GM19455 (cell line): Measurements from ENCODE around the gene PALD1.

Experiments used
- ATAC-seq: cut with Tn5 transposase; IDR thresholded peaks from one replicate; pipeline ENCODE4 v1.9.1; 2021; ENCODE audit not compliant: unreplicated experiment

Gene PALD1

DNA sequence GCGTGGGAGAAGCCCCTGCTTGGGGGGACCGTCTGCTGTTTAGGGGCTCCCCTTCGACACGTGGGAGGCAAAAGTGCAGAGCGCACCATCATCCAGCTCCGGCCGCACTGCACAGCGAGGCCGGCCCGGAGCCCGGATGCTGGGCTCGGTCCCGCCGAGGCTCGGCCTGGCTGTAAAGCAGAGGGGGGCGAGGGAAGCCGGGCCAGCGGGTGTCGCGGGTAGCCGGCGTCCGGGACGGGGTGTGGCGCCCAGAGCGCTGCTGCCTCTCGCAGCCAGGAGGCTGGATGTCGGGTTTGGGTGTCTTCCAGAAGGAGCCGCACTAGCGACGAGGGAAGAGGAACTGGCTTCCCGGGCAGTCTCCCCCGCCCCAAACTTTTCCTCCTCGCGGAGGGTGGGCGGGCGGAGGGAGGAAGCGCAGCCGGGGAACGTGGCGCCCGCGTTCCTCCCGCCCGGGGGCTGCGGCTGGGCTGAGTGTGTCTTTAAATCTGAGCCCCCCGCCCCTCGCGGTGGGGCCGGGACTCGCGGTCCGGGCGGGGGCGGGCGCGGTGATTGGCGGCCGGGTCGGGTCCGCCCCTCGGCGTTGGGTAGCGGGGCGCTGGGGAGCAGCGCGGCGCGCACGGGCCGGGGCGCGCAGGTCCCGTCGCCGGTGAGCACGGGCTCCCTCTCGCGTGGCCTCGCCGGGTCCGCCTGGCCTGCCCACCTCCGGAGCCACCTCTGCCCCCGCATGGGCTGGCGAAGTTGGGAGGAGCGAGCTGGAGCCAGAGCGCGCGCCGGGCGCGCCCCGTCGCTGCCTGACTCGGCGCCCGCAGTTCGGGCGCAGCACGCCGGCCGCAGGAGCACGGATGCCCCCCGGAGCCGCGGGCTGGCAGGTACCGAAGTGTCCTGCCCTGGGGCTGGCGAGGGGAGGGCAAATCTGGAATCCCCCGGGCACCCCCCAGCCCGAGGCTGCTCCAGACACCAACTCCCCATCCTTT, at the start of gene PALD1:
Gene PALD1 (plus strand): TSS at position 577 of the 974 bp plus-strand sequence. CDS start 47,185 bp downstream, outside the sequence.
- no peak for ATAC-seq

DNA sequence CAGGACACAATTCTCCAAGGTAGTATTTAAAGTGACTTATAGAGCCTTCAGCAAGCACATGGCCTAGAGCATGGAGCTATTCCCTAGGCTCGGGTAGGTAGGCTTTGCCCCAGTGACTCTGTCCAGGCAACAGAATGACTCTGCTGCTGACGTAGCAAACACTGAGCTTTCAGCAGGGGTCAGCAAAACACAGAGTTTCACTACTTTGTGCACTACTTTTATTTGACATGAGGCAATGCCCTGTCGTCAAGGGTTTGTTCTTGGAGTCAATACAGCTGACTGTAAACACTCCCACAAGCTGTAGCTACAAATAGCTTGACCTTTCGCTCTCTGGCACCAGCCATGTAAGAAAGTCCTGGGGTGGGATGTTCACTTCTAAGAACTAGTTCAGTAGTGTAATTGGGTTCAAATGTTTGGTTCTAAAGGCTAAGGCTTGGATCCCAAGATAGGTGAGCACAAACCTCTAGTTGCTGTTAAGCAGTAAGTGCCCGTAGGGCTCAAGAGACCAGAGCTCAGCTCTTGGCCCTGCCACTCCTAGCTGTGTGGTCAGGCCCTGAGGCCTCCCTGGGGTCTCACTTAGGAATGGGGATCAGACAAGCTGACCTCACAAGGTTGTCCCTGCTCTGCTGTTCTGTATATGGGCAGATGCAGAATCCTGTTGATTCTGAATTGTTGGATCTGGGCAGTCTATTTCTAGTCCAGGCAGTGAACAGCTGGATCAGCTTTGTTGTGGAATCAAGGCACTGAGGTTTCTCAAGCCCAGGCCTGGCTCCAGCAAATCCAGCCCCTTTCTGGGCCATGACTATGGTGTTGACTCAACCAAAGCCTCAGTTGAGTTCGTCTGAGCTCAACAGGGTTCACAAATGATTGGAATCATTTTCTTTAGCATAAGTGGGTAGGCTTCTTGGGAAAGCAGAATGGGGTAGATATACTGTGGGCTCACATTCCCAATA, 47.8 kb upstream of the PALD1 start:
- ATAC-seq = no peak

DNA sequence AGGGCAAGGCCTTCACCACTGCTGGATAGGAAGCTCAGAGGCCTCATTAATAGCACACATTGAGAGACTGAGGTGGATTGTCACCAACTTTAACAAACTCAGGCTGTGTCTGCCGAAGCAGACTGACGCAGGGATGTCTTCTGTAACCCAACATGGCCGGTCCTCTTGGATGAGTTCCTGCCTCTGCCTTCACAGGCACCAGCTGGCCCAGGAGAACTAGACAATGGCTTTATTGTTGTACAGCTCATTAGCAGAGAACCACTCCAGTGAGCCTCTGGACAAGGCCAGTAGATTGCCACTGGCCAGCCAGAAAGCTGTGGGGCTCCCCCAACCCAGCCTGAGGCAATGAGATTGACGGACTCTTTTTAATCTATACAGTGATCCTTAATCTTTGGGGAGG, 46.5 kb upstream of the PALD1 start:
- no peak for ATAC-seq

DNA sequence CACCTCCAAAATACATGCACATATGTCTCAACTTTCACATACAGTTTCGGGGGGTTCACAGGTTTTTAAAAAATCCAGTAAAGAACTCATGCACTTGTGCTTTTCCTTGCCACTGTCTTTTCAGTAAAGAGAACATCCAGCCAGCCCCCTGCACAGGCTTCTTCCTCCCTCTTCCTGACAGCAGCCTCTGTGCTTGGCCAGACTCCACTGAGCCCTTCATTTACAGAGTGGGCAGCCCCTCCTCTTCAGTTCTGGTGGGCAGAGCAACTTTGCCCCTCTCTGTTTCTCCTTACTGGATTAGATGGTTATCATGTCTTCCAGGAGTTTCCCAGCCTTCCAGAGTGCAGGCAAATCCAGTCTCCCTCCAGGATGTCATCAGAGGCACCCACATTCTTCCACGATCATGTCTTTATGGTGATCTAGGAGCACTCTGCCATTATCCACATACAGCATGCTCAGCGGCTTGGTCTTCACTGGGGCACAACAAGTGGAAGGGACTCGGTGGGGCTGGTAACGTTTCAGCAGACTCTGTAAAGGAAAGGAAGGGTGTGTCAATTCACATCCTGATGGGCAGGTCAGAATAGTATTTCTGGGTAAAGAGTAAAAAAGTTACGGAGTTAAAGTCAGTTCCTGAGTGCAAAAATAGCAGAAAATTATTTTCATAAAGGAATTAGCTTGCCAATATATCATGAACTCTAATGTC, 45.9 kb upstream of the PALD1 start:
- no peak for ATAC-seq

DNA sequence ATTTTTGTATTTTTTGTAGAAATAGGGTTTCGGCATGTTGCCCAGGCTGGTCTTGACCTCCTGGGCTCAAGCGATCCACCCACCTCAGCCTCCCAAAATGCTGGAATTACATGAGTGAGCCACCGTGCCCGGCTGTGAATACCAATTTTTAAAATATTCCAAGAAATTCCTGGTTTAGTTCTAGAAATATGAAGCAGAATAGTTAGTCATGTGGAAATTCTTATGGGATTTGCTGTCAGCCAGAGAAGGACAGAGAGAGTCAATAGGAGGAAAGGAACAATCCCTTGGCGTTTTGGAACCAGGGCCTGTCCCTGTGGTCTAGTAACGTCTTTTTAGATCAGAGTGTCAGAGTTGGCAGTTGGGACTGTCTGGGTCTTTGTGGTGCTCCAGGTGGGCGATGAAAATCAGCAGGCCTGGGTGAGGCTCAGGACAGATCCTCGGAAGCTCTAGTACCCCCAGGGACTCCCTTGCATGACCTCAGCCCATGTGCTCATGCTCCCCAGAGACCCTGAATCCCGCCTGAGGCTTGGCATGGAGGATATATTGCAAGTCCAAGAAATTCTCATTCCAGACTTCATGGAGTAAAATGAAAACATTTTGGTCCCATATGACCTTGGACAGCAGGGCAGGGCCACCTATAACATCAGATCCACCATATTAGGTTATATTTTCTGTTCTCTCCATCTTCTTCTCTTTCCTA, 44.8 kb upstream of the PALD1 start:
- ATAC-seq = no peak

DNA sequence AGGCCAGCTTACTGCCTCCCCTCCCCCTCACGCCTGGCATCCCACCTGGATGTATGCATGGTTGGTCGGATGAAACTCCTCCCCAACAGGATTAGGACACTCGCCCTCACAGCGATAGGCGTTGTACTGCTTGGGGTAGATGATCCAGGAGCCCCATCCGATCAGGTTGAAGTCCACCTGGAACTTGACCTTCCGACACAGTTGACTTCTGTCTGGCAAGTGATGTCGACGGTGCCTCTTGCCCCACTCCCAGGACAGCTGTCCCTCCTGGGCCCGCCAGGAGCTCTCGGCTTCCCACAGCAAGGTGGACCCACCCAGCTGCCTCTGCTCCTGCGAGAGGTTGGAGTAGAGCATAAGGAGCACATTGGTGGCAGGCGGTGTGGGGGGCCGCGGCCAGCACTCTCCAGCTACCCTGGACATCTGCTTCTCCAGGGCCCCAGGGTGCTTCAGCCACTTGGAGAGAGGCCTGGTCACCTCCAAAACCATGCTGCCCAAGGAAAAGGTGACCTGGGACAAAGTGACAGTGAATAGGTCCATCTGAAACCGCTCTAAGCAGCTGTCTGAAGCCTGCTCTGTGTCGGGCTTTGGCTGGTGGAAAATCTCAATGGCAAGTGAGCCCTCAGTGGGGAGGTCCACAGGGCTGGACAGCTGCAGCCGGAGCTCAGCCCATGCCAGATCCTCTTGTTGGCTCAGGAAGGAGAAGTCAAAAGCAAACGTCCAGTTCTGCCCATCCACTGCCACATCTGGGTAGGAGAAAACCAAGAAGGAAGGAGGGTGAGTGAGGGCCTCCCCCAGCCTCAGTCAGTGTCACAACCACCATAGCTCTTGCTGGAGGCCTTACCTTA, 43.1 kb upstream of the PALD1 start:
- ATAC-seq = no peak

DNA sequence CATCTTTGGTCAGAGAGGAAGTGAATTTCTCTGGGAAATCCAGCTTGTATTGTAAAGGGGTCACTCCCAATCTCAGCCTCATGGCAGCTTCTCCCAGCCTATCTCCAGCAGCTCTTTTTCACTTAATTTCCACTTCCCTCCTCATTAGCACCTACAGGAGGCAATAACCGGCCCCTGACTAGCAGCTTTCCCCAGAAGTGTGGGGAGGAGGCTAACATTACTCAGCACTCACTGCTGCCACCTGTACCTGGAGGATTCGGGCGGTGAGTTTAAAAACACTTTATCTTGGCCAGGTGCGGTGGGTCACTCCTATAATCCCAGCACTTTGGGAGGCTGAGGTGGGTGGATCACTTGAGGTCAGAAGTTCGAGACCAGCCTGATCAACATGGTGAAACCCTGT, 40.8 kb upstream of the PALD1 start:
- no peak for ATAC-seq

DNA sequence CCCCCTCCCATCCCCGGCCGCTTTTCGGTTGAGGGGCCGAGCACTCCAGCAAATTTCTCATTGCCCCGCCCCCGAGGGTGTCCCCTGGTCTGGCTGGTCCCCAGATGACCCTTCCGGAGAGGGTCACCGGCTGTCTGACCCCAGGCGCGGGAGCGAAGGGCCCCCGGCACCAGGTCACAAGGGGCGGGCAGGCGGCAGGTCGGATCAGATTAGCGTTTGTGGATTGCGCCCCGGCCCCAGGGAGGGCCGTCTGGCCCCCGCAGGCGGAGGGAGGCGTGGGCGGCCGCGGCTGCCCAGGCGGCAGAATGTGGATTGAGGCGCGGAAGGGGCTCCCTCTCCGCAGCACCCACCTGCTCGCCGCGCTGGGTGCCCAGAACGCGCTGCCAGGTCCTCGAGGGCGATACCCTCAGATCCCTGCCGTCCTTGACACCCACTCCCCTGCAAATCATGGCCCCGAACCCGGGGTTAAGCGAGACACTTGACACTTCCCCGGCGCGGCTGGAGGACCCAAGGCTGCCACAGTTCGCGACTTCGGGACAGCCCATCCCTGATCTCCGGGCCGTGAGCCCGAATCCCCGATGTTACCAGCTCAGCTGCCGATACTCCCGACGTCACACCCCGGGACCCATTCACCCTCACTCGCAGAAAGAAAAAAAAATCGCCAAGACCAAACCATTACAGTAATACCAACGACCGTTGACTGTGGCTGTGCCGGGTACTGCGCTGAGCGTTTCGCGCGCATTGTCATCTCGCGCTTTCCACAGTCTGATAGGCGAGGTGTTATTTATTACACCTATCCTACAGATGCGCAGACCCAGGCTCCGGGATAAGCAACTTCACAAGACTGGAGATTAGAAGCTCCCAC, 38.0 kb upstream of the PALD1 start:
- no peak for ATAC-seq

DNA sequence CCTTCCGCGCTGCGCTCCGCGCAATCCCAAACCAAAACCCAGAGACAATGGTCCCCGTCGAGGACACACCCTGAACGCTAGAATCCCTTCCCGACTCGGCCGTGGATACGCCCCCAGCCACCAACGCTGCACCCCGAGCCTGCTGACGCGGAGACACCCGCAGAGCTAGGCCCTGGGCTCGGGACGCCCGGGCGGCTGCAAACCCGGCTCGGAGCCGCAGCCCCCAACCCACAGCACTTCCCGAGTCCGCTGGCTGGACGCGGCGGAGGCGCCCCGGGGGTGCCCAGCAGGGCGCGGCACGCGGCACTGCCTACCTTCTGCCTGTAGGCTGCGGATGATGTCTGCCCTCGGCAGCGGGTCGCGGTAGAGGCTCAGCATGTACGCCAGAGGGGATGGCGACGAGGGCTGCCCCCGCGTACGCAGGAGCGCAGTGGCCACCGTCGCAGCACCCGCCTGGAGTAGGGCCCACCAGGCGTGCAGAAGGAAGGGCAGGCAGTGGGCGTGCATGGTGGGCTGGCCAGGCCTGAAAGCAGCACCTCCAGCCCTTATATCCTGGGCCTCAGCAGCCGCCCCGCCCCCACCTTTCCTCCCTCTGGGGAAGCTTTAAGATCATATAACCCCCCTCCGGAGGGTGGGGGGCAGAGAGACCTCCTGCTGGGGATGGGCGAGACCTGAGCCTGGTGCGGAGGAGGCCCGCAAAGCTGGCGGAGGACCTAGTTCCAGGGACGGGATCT, 37.2 kb upstream of the PALD1 start, which contains the start of gene NODAL:
Gene NODAL (minus strand): TSS at position 521 of the 734 bp plus-strand sequence. CDS start 14 bp downstream, at position 507.
- no peak for ATAC-seq

DNA sequence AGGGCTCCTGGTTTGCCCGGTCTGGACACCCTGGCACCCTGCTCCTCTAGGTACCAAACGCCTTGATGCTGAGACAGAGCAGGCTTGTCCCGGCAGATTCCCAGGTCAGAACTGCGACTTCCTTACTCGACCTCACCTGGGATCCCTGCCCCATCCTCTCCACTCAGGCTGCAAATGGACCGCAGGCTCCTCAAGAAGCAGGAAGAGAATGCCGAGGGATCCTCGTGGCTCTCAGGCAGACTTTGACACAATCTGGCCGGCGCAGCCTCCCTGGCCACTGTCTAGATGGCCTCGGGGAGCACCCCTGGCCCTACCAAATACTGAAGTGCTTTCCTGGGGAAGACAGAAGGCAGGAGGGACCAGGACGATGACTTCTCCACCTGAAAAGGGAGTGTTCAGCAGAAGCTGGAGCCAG, 36.7 kb upstream of the PALD1 start:
- ATAC-seq = no peak

DNA sequence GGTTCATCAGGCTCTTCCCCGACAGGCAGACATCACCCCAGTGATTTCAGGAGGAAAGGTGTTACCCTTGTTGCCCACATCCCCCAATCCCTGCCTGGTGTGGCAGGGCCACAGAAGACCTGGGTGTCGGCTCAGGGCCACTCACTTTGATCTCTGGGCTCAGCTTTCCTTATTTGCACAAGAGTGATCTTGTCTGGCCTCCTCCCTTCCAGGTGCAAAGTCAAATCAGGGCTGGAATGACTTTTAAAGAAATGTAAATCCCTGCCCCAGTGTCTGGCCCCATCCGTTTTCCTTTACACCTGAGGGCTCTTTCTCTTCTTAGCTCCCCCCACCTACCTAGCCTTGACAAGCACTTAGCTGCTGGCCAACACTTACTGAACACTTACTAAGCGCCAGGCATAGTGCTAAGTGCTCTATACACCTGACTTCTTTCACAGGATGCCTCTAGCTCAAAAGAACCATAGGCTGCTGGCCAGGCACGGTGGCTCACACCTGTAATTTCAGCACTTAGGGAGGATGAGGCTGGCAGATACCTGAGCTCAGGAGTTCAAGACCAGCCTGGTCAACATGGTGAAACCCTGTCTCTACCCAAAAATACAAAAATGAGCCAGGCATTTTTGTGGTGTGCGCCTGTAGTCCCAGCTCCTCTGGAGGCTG, 36.1 kb upstream of the PALD1 start:
- no peak for ATAC-seq

DNA sequence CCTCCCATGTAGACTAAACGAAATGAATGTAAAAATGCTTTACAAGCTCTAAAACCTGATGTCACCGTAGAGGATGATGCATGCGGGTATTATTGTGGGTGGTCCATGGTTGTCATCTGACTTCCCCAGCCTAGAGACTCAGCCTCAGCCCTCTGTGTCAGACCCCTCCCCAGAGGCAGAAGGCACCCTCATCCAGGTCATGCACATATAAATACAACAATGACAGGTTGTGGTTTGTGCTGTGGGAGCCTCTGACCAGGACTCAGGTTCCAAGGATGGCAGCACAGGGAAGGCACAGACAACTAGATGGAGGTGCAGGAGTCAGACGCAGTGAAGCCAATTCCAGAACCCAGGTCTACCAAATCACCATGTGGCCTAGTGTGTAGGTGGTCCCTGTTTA, 33.8 kb upstream of the PALD1 start:
- ATAC-seq = no peak

DNA sequence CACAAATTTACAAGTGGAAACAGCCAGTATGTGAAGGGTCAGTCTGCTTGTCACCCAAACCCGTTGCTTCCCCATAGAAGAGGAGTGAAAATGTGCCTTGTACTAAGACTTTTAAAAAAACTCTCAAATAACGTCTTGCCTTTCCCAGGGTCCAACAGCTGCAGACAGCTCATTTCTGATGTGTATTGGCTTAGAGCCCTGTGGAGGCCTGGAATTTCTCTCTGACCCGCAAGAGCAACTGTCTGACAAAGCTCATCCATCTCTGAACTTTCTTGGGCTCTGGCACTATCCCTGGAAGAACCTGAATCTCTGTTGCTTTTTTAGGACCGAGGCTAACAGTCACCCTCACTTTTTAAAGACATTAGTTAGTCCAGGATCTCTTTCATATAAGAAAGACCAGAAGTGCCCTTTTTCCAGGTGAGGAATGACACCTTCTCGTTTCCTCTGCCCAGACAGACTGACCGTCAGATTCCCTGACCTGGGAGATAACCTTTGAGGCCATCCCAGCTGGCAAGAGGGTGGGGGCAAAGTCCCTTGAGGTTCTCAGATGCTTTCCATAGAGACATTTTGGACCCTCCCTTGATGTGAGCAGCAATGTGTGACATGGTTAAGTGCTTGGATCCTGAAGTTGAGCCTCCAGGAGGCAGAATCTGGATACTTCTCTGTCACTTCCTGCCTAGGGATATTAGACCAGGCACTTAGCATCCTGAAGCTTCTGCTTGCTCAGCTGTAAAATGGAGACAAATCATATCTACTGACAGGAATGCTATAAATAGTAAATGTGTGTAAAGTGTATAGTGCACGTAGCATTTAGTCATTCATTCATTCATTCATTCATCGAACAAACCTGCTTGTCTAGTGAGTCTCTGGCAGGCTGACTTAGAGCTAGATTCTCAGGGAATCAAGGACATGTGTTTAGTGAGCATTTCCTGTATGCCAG, 32.6 kb upstream of the PALD1 start:
- no peak for ATAC-seq

DNA sequence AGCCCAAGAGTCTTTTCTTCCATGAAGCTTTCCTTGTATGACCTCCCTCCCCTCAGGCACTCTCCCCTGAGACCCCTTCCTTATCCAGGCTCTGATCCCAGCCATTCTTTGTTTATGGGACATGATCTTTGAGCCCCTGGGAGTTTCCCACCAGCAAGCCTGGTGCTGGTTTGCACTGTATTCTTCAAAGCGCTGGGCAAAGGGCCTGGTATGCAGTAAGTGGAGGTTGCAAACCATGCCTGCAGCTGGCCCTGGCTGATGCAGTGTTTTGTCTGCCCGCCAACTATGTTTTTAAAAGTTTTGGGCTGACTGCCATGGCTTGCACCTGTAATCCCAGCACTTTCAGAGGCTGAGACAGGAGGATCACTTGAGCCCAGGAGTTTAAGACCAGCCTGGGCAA, 30.3 kb upstream of the PALD1 start:
- ATAC-seq = no peak

DNA sequence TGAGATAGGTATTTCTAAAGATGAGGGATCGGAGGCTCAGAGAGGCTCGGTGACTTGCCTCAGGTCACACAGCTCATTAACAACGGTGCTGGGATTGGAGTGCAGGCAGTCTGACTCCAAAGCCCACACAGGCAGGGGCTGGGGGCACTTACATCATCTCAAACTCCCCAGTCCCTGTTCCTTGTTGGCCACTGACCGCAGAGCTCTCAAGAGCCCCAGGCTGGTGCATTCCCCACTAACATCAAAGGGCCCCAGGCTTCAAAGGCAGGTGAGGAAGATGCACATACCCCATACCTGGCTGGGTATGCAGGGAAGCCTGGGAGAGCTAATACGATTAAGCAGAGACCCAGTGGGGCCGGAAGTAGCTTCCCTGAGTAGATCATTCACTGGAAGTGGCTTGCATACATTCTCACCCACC, 23.3 kb upstream of the PALD1 start:
- no peak for ATAC-seq

DNA sequence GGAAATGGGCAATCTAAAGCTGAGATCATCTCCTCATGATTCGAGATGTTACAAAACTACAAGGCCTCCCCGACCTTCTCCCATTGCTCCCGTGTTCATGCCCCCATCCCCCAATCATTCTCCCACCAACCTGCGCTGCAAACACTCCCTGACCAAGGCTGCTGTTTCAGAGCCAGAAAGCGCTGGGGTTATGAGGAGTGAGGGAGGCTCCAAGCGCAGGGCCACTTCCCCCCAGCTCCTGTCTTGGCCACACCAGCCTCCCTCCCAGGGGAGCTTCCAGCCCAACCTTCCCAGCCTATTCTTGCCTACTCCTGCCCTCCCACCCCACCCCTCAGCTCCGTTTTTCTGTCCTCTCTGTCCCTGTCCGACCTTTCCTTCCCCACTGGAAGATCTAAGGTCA, 22.4 kb upstream of the PALD1 start:
- ATAC-seq = no peak
